Measurements from ENCODE around the gene TTC28. TPM values are rescaled to one million over a fixed set of nuclear protein-coding genes. Genes with fewer than 3 reads are reported as not detected.

The TTC28 gene
- total and polyA plus RNA-seq, 10 of the 15 experiments (the other 5 are each of a cell fraction or from before 2014, with no cell fraction given) = 0.15 to 8.4 (median 1.4) TPM

DNA sequence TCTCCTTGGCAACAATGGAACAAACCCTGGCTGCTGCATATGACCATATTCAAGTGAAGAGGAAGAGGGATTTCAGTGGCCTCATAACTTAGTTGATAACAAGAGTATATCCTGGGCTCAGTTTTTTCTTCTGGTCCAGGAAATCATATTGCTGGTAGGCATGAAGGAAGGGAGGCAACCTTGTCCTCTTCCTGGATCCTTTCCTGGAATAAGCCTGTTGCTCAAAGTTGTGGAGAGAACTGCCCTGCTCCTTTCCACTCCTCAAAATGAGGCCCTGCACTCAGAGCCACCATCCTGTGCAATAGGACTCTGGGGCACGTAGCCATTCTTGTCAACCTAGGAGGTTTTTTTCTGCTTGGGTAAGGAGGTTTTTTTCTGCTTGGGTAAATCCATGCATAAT lies 631.9 kb downstream of the TTC28 start:
- CTCF ChIA-PET = no interaction called here
- Histone ChIP-seq H3K79me2 (ENCODE audit: control insufficient read depth, insufficient read depth, low read length) (no peaks in the 10 kb centered on the region), H3K9me3 (replicated peaks; ENCODE audit: control insufficient read depth, insufficient read depth, low read length) (no peaks in the 10 kb centered on the region), H3K4me3 (no peak overlapping the region), H3K27me3 (replicated peaks in 1 of 2; ENCODE audit: control insufficient read depth in 2 of 2, insufficient read depth in 2 of 2, low read length in 1 of 2) (no peaks in the 10 kb centered on the region), H3K27ac (ENCODE audit: control insufficient read depth, insufficient read depth) (no peak overlapping the region), H4K20me1 (ENCODE audit: control insufficient read depth, insufficient read depth) (no peaks in the 10 kb centered on the region), H3K4me2 (ENCODE audit: control insufficient read depth, insufficient read depth) (no peak overlapping the region), H3K9ac (ENCODE audit: control insufficient read depth, insufficient read depth, low read length) (no peak overlapping the region), H3K4me1 (ENCODE audit: control insufficient read depth, insufficient read depth, low read length) (no peaks in the 10 kb centered on the region), H3K36me3 (ENCODE audit: control insufficient read depth in 2 of 2, insufficient read depth in 2 of 2, low read length in 1 of 2) (no peaks in the 10 kb centered on the region), H2AFZ (ENCODE audit: control insufficient read depth, low read depth, low read length) (no peak overlapping the region)
- RAD21 ChIA-PET (ENCODE audit: unreplicated experiment) = interaction anchor here (1.3 kb wide), 1 partner anchor 28 kb away, joined by 3 read pairs; no protein-coding TSS in a partner anchor
- intact Hi-C loops (cut with micrococcal nuclease; ENCODE audit: unreplicated experiment) = no loop called here
- 64% methylated on average over 1 of the region's 1 CpG for WGBS (ENCODE audit: insufficient coverage, insufficient replicate concordance, low lambda C conversion rate, missing lambda C conversion rate)
- FAIRE-seq = no peak
- no TSS peak for BruUV-seq (replicated peaks)
- SMC1A ChIA-PET (ENCODE audit: uncharacterized antibody, unreplicated experiment) = no interaction called here
- no peak for DNase-seq (ENCODE audit: low read depth, low spot score)
- in situ Hi-C loops (cut with MboI) = loop anchor here (10.0 to 25.0 kb wide), 2 partner anchors 787 to 990 kb away; no protein-coding TSS in a partner anchor
- no peak for ATAC-seq
- POLR2A ChIA-PET = no interaction called here
- TF ChIP-seq PBX3 (IDR thresholded peaks at IDR 0.05; ENCODE audit: insufficient replicate concordance, low read depth, low read length) (no peak), CHD2 (IDR thresholded peaks at IDR 0.05; ENCODE audit: borderline replicate concordance, low read depth, low read length) (no peak), POU2F2 (IDR thresholded peaks at IDR 0.05; ENCODE audit: borderline replicate concordance, low read depth, low read length) (no peak), SPI1 (IDR thresholded peaks at IDR 0.05; ENCODE audit: borderline replicate concordance, insufficient read depth, low read depth, low read length) (no peak), WRNIP1 (IDR thresholded peaks at IDR 0.05; ENCODE audit: borderline replicate concordance, low read depth, low read length) (no peak), BHLHE40 (IDR thresholded peaks at IDR 0.05; ENCODE audit: borderline replicate concordance in 1 of 2, low read depth in 2 of 2, low read length in 1 of 2) (no peak), ZNF384 (IDR thresholded peaks at IDR 0.05; ENCODE audit: borderline replicate concordance, low read depth, low read length) (no peak), ZNF687 (IDR thresholded peaks at IDR 0.05) (no peak), POLR2A (IDR thresholded peaks at IDR 0.05; ENCODE audit: low read depth, low read length) (no peak)
- TF ChIP-seq, protein P1, sequence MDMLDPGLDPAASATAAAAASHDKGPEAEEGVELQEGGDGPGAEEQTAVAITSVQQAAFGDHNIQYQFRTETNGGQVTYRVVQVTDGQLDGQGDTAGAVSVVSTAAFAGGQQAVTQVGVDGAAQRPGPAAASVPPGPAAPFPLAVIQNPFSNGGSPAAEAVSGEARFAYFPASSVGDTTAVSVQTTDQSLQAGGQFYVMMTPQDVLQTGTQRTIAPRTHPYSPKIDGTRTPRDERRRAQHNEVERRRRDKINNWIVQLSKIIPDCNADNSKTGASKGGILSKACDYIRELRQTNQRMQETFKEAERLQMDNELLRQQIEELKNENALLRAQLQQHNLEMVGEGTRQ (IDR thresholded peaks at IDR 0.05; ENCODE audit: borderline replicate concordance, low read depth, low read length) = no peak
- TF ChIP-seq, protein P2, sequence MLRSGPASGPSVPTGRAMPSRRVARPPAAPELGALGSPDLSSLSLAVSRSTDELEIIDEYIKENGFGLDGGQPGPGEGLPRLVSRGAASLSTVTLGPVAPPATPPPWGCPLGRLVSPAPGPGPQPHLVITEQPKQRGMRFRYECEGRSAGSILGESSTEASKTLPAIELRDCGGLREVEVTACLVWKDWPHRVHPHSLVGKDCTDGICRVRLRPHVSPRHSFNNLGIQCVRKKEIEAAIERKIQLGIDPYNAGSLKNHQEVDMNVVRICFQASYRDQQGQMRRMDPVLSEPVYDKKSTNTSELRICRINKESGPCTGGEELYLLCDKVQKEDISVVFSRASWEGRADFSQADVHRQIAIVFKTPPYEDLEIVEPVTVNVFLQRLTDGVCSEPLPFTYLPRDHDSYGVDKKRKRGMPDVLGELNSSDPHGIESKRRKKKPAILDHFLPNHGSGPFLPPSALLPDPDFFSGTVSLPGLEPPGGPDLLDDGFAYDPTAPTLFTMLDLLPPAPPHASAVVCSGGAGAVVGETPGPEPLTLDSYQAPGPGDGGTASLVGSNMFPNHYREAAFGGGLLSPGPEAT (IDR thresholded peaks at IDR 0.05; ENCODE audit: low read depth) = no peak
- TF ChIP-seq, protein P3, sequence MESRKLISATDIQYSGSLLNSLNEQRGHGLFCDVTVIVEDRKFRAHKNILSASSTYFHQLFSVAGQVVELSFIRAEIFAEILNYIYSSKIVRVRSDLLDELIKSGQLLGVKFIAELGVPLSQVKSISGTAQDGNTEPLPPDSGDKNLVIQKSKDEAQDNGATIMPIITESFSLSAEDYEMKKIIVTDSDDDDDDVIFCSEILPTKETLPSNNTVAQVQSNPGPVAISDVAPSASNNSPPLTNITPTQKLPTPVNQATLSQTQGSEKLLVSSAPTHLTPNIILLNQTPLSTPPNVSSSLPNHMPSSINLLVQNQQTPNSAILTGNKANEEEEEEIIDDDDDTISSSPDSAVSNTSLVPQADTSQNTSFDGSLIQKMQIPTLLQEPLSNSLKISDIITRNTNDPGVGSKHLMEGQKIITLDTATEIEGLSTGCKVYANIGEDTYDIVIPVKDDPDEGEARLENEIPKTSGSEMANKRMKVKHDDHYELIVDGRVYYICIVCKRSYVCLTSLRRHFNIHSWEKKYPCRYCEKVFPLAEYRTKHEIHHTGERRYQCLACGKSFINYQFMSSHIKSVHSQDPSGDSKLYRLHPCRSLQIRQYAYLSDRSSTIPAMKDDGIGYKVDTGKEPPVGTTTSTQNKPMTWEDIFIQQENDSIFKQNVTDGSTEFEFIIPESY (IDR thresholded peaks at IDR 0.05) = no peak

Data from GM12878 (cell line).